Ascending aorta (tissue), 2 donors: ENCODE measurements around the gene IL1B. TPM values are rescaled to one million over a fixed set of nuclear protein-coding genes. Genes with fewer than 3 reads are reported as not detected.

Source experiments
- DNase-seq, 2 donors: peaks; one replicate each; pipeline ENCODE4 v3.0.0-alpha.2; 2019; ENCODE audit warnings: low spot score in 2 of 2
- H3K27ac ChIP-seq, 2 donors: fragments of 200-600 bp; sonication (generic); one replicate each; pipeline ENCODE4 v1.5.1; 2016 to 2017; ENCODE audit warnings: mild to moderate bottlenecking in 1 of 2
- H3K27me3 ChIP-seq: fragments of 200-600 bp; sonication (generic); one replicate; pipeline ENCODE4 v1.5.1; 2017
- H3K36me3 ChIP-seq, 2 donors: fragments of 200-600 bp; sonication (generic); one replicate each; pipeline ENCODE4 v1.5.1; 2016
- H3K4me1 ChIP-seq, 2 donors: fragments of 200-600 bp; sonication (generic); one replicate each; pipeline ENCODE4 v1.5.1; 2016 to 2017; ENCODE audit warnings: mild to moderate bottlenecking in 1 of 2
- H3K4me3 ChIP-seq, 2 donors: fragments of 200-600 bp; sonication (generic); one replicate each; pipeline ENCODE4 v1.5.1; 2016 to 2017; ENCODE audit warnings: mild to moderate bottlenecking in 1 of 2
- H3K9me3 ChIP-seq, 2 donors: fragments of 200-600 bp; sonication (generic); one replicate each; pipeline ENCODE4 v1.5.1; 2016
- intact Hi-C: fragments of 100-400 bp; cut with DNase I; formaldehyde crosslinking; loops from one replicate; pipeline ENCODE4 v1.15.1; 2023
- total RNA-seq: library from RNA; depleted of rRNA; stranded (reverse); fragments of >200 nt; gene quantifications from one replicate; pipeline ENCODE4 v1.1.0, GENCODE V29; 2016
- TF ChIP-seq, protein P1 (sequence below), 3 experiments: fragments of 200-600 bp in 2 of 3; fragments of 450-650 bp in 1 of 3; sonication (generic) in 2 of 3; IDR thresholded peaks; one replicate each; pipeline ENCODE4 v1.5.1; 2016 to 2019; ENCODE audit warnings: antibody characterized with exemption in 3 of 3, mild to moderate bottlenecking in 1 of 3, moderate library complexity in 1 of 3

Gene IL1B
- total RNA-seq, 1 donor from 2014 or later, result not detected

DNA sequence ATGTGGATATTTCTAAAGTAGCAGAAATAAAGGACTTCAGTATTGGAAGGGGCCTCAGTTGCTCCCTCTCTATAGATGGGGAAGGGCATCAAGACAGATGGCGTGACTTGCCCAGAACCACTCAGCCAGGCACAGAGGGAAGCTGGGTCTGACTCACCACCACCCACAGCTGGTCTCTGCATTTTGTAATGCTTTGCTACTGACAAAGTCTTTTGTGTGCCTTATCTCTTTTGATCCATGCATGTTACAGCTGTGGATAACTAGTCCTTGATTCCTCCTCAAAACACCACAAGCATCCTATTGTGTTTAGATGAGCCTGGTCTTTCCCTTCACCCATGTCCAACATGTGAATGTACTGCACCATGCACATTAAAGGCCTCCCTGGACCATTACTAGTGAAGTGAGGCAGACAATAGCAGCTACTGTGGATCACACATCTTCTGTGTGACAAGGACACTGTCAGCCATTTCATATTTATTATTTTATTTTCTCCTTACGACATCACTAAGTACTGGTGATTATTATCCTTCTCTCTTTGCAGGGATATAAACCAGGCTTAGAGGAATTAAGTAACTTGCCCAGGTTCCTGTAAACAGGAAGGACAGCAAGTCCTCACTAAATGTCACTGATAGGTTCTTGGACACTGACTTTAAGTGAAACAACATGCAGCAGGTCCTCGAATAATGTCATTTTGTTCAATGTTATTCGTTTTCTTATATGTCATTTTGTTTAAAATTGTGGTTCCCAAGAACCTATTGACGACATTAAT lies 44.8 kb upstream of the IL1B start:
- no peak for DNase-seq
- Histone ChIP-seq H3K36me3 (no peaks in the 10 kb centered on the region), H3K9me3 (no peaks in the 10 kb centered on the region), H3K4me3 (no peak overlapping the region), H3K27ac (no peak overlapping the region), H3K27me3 (no peaks in the 10 kb centered on the region), H3K4me1 (no peaks in the 10 kb centered on the region)
- intact Hi-C loops, result no loop called here
- TF ChIP-seq, protein P1, sequence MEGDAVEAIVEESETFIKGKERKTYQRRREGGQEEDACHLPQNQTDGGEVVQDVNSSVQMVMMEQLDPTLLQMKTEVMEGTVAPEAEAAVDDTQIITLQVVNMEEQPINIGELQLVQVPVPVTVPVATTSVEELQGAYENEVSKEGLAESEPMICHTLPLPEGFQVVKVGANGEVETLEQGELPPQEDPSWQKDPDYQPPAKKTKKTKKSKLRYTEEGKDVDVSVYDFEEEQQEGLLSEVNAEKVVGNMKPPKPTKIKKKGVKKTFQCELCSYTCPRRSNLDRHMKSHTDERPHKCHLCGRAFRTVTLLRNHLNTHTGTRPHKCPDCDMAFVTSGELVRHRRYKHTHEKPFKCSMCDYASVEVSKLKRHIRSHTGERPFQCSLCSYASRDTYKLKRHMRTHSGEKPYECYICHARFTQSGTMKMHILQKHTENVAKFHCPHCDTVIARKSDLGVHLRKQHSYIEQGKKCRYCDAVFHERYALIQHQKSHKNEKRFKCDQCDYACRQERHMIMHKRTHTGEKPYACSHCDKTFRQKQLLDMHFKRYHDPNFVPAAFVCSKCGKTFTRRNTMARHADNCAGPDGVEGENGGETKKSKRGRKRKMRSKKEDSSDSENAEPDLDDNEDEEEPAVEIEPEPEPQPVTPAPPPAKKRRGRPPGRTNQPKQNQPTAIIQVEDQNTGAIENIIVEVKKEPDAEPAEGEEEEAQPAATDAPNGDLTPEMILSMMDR (IDR thresholded peaks at IDR 0.05), result no peak

DNA sequence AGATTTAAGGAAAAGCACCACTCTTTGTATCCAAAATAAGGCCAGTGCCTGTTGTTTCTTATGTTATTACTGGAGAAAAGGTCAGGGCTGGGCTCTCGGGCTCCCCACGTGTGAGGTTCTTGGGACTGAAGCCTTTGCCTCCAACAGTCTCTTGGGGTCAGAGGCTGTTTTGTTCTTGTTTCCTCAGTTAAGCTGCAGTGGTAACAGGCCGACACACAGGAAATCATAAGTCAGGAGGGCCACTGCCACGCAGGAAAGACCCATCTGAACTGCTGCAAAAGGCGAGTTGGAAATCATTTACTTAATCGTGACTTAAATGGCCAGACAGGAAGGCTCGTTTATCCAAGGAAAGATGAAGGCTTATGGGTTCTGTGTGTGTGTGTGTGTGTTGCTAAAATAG lies 44.1 kb upstream of the IL1B start:
- intact Hi-C loops, result no loop called here
- no peaks in the 10 kb centered on the region for H3K4me1 ChIP-seq
- H3K9me3 ChIP-seq, result no peaks in the 10 kb centered on the region
- no peak overlapping the region for H3K27ac ChIP-seq
- no peaks in the 10 kb centered on the region for H3K36me3 ChIP-seq
- no peaks in the 10 kb centered on the region for H3K27me3 ChIP-seq
- TF ChIP-seq, protein P1 (IDR thresholded peaks at IDR 0.05), result no peak
- DNase-seq, result no peak
- H3K4me3 ChIP-seq, result no peak overlapping the region

DNA sequence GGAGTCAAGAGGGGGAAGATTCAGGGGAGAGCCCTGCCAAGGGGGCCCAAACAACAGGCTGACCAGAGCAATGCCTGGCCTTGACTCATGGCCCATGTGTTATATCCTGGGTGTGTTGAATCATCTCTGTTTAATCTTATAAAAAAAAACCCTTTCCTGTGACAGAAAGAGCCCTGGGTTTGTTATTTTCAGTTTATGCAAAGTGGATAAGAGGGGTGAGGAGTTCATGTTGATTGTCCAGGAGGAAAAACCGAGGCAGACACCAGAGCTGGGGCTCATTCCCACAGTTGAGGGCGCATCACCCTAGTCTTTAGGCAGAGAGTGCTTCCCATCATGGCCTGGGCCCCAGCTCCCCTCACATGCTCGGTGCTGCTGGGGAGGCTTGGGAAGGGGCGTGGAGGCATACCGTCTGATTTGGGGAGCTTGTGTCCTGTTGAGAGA lies 43.5 kb upstream of the IL1B start:
- Histone ChIP-seq H3K4me1 (no peaks in the 10 kb centered on the region), H3K27ac (no peak overlapping the region), H3K4me3 (no peak overlapping the region), H3K9me3 (no peaks in the 10 kb centered on the region), H3K27me3 (no peaks in the 10 kb centered on the region), H3K36me3 (no peaks in the 10 kb centered on the region)
- DNase-seq, result no peak
- TF ChIP-seq, protein P1 (IDR thresholded peaks at IDR 0.05), result no peak
- intact Hi-C loops, result no loop called here

DNA sequence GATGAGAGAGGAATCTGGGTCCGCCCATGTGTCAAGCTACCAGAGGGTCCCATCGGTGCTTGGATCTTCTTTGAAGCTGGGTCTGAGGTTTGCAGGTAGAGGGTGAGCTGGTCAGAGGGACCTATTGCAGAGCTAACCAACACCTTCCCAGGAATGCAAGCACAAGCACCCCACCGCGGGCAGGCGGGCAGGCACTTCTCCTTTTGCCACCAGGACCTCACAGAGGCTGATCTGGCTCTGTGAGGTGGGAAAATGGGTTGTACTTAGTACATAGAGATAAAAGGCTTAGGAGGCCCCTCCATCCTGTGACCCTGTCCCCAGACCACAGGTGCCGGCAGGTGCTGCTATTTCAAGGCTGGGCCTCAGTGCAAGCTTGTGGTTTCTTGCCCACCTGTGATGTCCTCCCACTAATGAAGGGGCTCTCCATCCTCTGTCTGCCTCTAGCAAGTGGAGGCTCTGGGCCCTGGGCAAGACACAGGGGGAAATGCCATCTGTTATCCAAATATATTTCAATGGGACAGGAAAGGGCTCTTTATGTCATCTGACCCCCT lies 43.0 kb upstream of the IL1B start:
- no peaks in the 10 kb centered on the region for H3K36me3 ChIP-seq
- no peaks in the 10 kb centered on the region for H3K27me3 ChIP-seq
- no peak for DNase-seq
- intact Hi-C loops, result no loop called here
- H3K4me1 ChIP-seq, result no peaks in the 10 kb centered on the region
- H3K27ac ChIP-seq, result no peak overlapping the region
- H3K9me3 ChIP-seq, result no peaks in the 10 kb centered on the region
- H3K4me3 ChIP-seq, result no peak overlapping the region
- TF ChIP-seq, protein P1 (IDR thresholded peaks at IDR 0.05), result no peak

DNA sequence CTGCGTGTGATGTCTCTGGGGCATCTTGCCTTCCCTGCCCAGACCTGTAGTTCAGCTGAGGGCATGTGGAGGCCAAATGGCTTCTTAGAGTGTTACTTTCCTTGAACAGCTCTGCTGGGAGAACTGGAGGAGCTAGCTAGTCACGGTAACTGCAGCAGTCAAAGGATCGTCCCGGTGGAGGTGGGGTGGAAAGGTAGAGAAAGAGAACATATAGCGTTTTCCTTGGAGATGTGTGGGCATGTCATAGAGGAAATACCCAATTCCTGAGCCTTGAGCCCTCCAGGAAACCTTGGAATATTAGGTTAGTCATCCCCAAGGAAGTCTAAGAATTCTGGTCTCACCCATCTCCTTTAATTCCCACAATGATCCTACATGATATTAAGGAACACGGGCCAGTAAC lies 40.8 kb upstream of the IL1B start:
- intact Hi-C loops, result no loop called here
- H3K4me1 ChIP-seq, result no peaks in the 10 kb centered on the region

More for the DNA sequence above, 40.8 kb upstream of the IL1B start:
- Histone ChIP-seq H3K36me3 (no peaks in the 10 kb centered on the region), H3K4me3 (no peak overlapping the region), H3K9me3 (no peaks in the 10 kb centered on the region), H3K27ac (no peak overlapping the region), H3K27me3 (no peaks in the 10 kb centered on the region)
- TF ChIP-seq, protein P1 (IDR thresholded peaks at IDR 0.05), result no peak
- DNase-seq, result no peak
